SU-DHL-6 (cell line): ENCODE data around the gene PRICKLE2.

Source experiments
- H2AFZ ChIP-seq: fragments of 200-600 bp; sonication (generic); 2 replicates; pipeline ENCODE4 v1.6.1; 2014; ENCODE audit warnings: low read depth, mild to moderate bottlenecking, moderate library complexity, mixed read lengths, antibody characterized with exemption, low read length; ENCODE audit not compliant: severe bottlenecking
- H3F3A ChIP-seq: fragments of 200-600 bp; shearing (Covaris generic); 2 replicates; pipeline ENCODE4 v1.6.0; 2016; ENCODE audit warnings: antibody characterized with exemption, mild to moderate bottlenecking; ENCODE audit not compliant: insufficient read depth
- H3K27ac ChIP-seq: fragments of 200-600 bp; sonication (generic); 2 replicates; pipeline ENCODE4 v1.5.1; 2016; ENCODE audit warnings: low read depth, mild to moderate bottlenecking, low read length, moderate library complexity, mixed read lengths
- H3K27me3 ChIP-seq: fragments of 200-600 bp; sonication (generic), shearing (Covaris generic); 2 replicates; pipeline ENCODE4 v1.6.0; 2014; ENCODE audit warnings: mild to moderate bottlenecking, low read length
- H3K36me3 ChIP-seq: fragments of 200-600 bp; sonication (generic); 2 replicates; pipeline ENCODE4 v1.6.1; 2014; ENCODE audit warnings: mild to moderate bottlenecking, low read length, mixed read lengths
- H3K4me2 ChIP-seq: fragments of 300-600, 200-600 bp; shearing (Covaris generic), sonication (generic); 2 replicates; pipeline ENCODE4 v1.6.0; 2014; ENCODE audit warnings: low read length, low read depth, mild to moderate bottlenecking; ENCODE audit not compliant: poor library complexity, severe bottlenecking
- H3K4me3 ChIP-seq: fragments of 200-600 bp; sonication (generic); 2 replicates; pipeline ENCODE4 v1.5.1; 2014; ENCODE audit warnings: antibody characterized with exemption, low read length, mild to moderate bottlenecking, mixed read lengths; ENCODE audit not compliant: insufficient read depth, poor library complexity, severe bottlenecking
- H3K79me2 ChIP-seq: fragments of 200-600 bp; sonication (generic); 2 replicates; pipeline ENCODE4 v1.6.1; 2014; ENCODE audit warnings: mild to moderate bottlenecking, low read length, moderate library complexity; ENCODE audit not compliant: insufficient read depth
- H3K9ac ChIP-seq: fragments of 200-600 bp; sonication (generic); 2 replicates; pipeline ENCODE4 v1.7.0; 2014; ENCODE audit warnings: mild to moderate bottlenecking, low read length
- H3K9me2 ChIP-seq: fragments of 200-600 bp; sonication (generic); replicated peaks from 2 replicates; pipeline ENCODE4 v1.6.1; 2014; ENCODE audit warnings: low read length; ENCODE audit not compliant: insufficient read depth
- H3K9me3 ChIP-seq: fragments of 200-600 bp; sonication (generic); 2 replicates; pipeline ENCODE4 v1.6.1; 2014; ENCODE audit warnings: low read length, mixed read lengths; ENCODE audit not compliant: insufficient read depth
- H4K20me1 ChIP-seq: fragments of 200-600 bp; sonication (generic); 2 replicates; pipeline ENCODE4 v1.6.1; 2014; ENCODE audit warnings: low read depth, mild to moderate bottlenecking, antibody characterized with exemption, low read length, moderate library complexity, mixed read lengths
- EZH2phosphoT487 ChIP-seq: fragments of 200-600 bp; sonication (generic), shearing (Covaris generic); conservative IDR thresholded peaks from 2 replicates; pipeline ENCODE4 v1.6.1; 2018; ENCODE audit warnings: mild to moderate bottlenecking, antibody characterized with exemption, low read length, moderate library complexity, mixed read lengths
- TF ChIP-seq, protein P1 (sequence below): fragments of 200-600 bp; sonication (generic); IDR thresholded peaks from one replicate; pipeline ENCODE4 v1.5.1; 2017; ENCODE audit warnings: antibody characterized with exemption, mild to moderate bottlenecking, low read length, moderate library complexity; ENCODE audit not compliant: insufficient read depth, poor library complexity, severe bottlenecking

The PRICKLE2 gene

GRCh38 chr3:64094713-64095079, 130.6 kb downstream of the PRICKLE2 start:
- no peak overlapping the region for H3K27ac ChIP-seq
- TF ChIP-seq, protein P1, sequence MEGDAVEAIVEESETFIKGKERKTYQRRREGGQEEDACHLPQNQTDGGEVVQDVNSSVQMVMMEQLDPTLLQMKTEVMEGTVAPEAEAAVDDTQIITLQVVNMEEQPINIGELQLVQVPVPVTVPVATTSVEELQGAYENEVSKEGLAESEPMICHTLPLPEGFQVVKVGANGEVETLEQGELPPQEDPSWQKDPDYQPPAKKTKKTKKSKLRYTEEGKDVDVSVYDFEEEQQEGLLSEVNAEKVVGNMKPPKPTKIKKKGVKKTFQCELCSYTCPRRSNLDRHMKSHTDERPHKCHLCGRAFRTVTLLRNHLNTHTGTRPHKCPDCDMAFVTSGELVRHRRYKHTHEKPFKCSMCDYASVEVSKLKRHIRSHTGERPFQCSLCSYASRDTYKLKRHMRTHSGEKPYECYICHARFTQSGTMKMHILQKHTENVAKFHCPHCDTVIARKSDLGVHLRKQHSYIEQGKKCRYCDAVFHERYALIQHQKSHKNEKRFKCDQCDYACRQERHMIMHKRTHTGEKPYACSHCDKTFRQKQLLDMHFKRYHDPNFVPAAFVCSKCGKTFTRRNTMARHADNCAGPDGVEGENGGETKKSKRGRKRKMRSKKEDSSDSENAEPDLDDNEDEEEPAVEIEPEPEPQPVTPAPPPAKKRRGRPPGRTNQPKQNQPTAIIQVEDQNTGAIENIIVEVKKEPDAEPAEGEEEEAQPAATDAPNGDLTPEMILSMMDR: no peak
- no peak for TF ChIP-seq EZH2phosphoT487
- H3K9ac ChIP-seq: no peak overlapping the region
- no peaks in the 10 kb centered on the region for H3K9me3 ChIP-seq
- no peaks in the 10 kb centered on the region for H4K20me1 ChIP-seq
- no peaks in the 10 kb centered on the region for H3K9me2 ChIP-seq
- H3K36me3 ChIP-seq: no peaks in the 10 kb centered on the region
- no peaks in the 10 kb centered on the region for H3K79me2 ChIP-seq
- no peak overlapping the region for H3K4me3 ChIP-seq
- no peak overlapping the region for H2AFZ ChIP-seq
- no peaks in the 10 kb centered on the region for H3K27me3 ChIP-seq
- H3K4me2 ChIP-seq: no peak overlapping the region
- H3F3A ChIP-seq: no peaks in the 10 kb centered on the region

- H3F3A ChIP-seq: no peaks in the 10 kb centered on the region
- H4K20me1 ChIP-seq: no peaks in the 10 kb centered on the region
- H3K9me3 ChIP-seq: no peaks in the 10 kb centered on the region
- no peaks in the 10 kb centered on the region for H3K79me2 ChIP-seq
- TF ChIP-seq, protein P1: no peak
- TF ChIP-seq EZH2phosphoT487: no peak
- no peak overlapping the region for H2AFZ ChIP-seq
- H3K4me2 ChIP-seq: no peak overlapping the region
- no peak overlapping the region for H3K27ac ChIP-seq
- no peak overlapping the region for H3K4me3 ChIP-seq
- H3K36me3 ChIP-seq: no peaks in the 10 kb centered on the region
- H3K9ac ChIP-seq: no peak overlapping the region
- no peaks in the 10 kb centered on the region for H3K27me3 ChIP-seq
- H3K9me2 ChIP-seq: no peaks in the 10 kb centered on the region
These were observed 131.2 kb downstream of the PRICKLE2 start for GRCh38 chr3:64093825-64094712.

GRCh38 chr3:64093211-64093610, 132.1 kb downstream of the PRICKLE2 start:
- H3K9me3 ChIP-seq: no peaks in the 10 kb centered on the region
- H3K79me2 ChIP-seq: no peaks in the 10 kb centered on the region
- H3K4me3 ChIP-seq: no peak overlapping the region
- H3K27me3 ChIP-seq: no peaks in the 10 kb centered on the region
- H3K9me2 ChIP-seq: no peaks in the 10 kb centered on the region
- no peak overlapping the region for H2AFZ ChIP-seq
- no peak overlapping the region for H3K27ac ChIP-seq
- H4K20me1 ChIP-seq: no peaks in the 10 kb centered on the region
- no peak for TF ChIP-seq EZH2phosphoT487
- TF ChIP-seq, protein P1: no peak
- no peak overlapping the region for H3K9ac ChIP-seq
- H3K4me2 ChIP-seq: no peak overlapping the region
- no peaks in the 10 kb centered on the region for H3K36me3 ChIP-seq
- no peaks in the 10 kb centered on the region for H3F3A ChIP-seq
